ENCODE data around the gene CAVIN2.
A peak's percentile ranks its signal among the peaks of the same experiment; 100 is the strongest.

CAVIN2 gene

GRCh38 chr2:191838526-191838925, 8.4 kb downstream of the CAVIN2 start:
- DNase-seq, result no peak

GRCh38 chr2:191836853-191837769, 9.8 kb downstream of the CAVIN2 start:
- no peak for DNase-seq

GRCh38 chr2:191836471-191836852, 10.4 kb downstream of the CAVIN2 start:
- no peak for DNase-seq

GRCh38 chr2:191835539-191836350, 11.1 kb downstream of the CAVIN2 start:
- DNase-seq, result no peak

- no peak for DNase-seq
These were observed 11.8 kb downstream of the CAVIN2 start for GRCh38 chr2:191835100-191835499.

- no peak for DNase-seq
These were observed 13.5 kb downstream of the CAVIN2 start for GRCh38 chr2:191833356-191833755.

- no peak for DNase-seq
These were observed 14.2 kb downstream of the CAVIN2 start for GRCh38 chr2:191832668-191833067.

- no peak for DNase-seq
These were observed 15.4 kb downstream of the CAVIN2 start for GRCh38 chr2:191831410-191831994.

- DNase-seq, result no peak
These were observed 22.5 kb downstream of the CAVIN2 start for GRCh38 chr2:191824398-191824797.

GRCh38 chr2:191821078-191821477, 25.8 kb downstream of the CAVIN2 start:
- no peak for DNase-seq

- no peak for DNase-seq
These were observed 28.1 kb downstream of the CAVIN2 start for GRCh38 chr2:191818725-191819350.

- no peak for DNase-seq
These were observed 28.8 kb downstream of the CAVIN2 start for GRCh38 chr2:191818133-191818532.

GRCh38 chr2:191815010-191815409, 31.9 kb downstream of the CAVIN2 start:
- DNase-seq, result no peak

GRCh38 chr2:191813943-191814342, 32.9 kb downstream of the CAVIN2 start:
- DNase-seq, result no peak

- DNase-seq, result peak; percentile 80
These were observed 34.9 kb downstream of the CAVIN2 start for GRCh38 chr2:191811807-191812602.

GRCh38 chr2:191806396-191806795, 40.5 kb downstream of the CAVIN2 start:
- DNase-seq, result no peak

- no peak for DNase-seq
These were observed 42.1 kb downstream of the CAVIN2 start for GRCh38 chr2:191804766-191805165.

- no peak for DNase-seq
These were observed 43.9 kb downstream of the CAVIN2 start for GRCh38 chr2:191803007-191803406.

GRCh38 chr2:191802180-191802579, 44.7 kb downstream of the CAVIN2 start:
- no peak for DNase-seq

GRCh38 chr2:191800874-191801273, 46.0 kb downstream of the CAVIN2 start:
- no peak for DNase-seq

- no peak for DNase-seq
These were observed 47.4 kb downstream of the CAVIN2 start for GRCh38 chr2:191799526-191799925.
